HCT116 (cell line): Measurements from ENCODE around the gene GRM8.

Source experiments
- CTCF ChIP-seq, 3 experiments: fragments of 200-600 bp in 1 of 3; sonication (generic) in 1 of 3; IDR thresholded peaks in 2 of 3; conservative IDR thresholded peaks in 1 of 3; 2 replicates each; pipeline ENCODE4 v1.5.1; 2012 to 2017; ENCODE audit warnings: low read depth in 2 of 3, low read length in 2 of 3, antibody characterized with exemption in 1 of 3, borderline replicate concordance in 1 of 3, control low read depth in 1 of 3, mild to moderate bottlenecking in 1 of 3, mixed read lengths in 1 of 3, mixed run types in 1 of 3, moderate library complexity in 1 of 3; ENCODE audit not compliant: insufficient read depth in 1 of 3
- EZH2phosphoT487 ChIP-seq: fragments of 200-600 bp; IDR thresholded peaks from 2 replicates; pipeline ENCODE4 v1.6.1; 2018; ENCODE audit warnings: antibody characterized with exemption, borderline replicate concordance
- REST ChIP-seq: IDR thresholded peaks from 2 replicates; pipeline ENCODE4 v1.6.1; 2012; ENCODE audit warnings: low read depth
- SIN3A ChIP-seq: IDR thresholded peaks from 2 replicates; pipeline ENCODE4 v1.6.1; 2012; ENCODE audit warnings: low read depth

GRCh38 chr7:127091620-127092019, 161.1 kb downstream of the GRM8 start:
- TF ChIP-seq SIN3A (no peak), EZH2phosphoT487 (no peak), CTCF (IDR thresholded peaks at IDR 0.05 in 2 of 3, conservative IDR thresholded peaks at IDR 0.05 in 1 of 3; ENCODE audit: borderline replicate concordance in 1 of 3, insufficient read depth in 1 of 3, low read depth in 2 of 3, low read length in 2 of 3) (no peak), REST (no peak)
